ENCODE results near the gene NDUFB6.

The NDUFB6 gene

DNA sequence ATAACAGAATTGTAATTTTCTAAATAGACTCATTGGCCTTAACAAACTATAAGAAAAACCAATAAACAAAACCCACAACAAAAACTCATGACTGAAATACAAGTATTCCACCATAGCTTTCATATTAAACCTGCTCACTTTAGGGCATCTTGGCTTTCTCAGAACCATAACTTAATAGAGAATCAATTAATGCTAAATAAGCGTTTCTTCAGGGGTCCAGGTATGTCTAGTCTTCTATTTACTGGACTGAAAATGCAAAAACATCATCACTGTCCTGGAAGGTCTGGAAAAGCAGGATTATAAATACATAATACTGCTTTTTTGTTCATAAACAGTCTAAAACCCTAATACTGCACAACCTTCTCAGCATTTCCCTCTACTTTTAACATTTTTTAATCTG lies 27.1 kb downstream of the NDUFB6 start:
- peaks cover 65% of the 10 kb centered on the region for H4K20me1 ChIP-seq (ENCODE audit: insufficient read depth, low read length, poor library complexity, severe bottlenecking)
- peak overlapping the region; percentile 23 for H3K9ac ChIP-seq (ENCODE audit: low read depth, low read length, poor library complexity, severe bottlenecking)
- H2AFZ ChIP-seq (ENCODE audit: low read length) = no peak overlapping the region
- H3K4me3 ChIP-seq (ENCODE audit: low read length, poor library complexity, severe bottlenecking) = peak overlapping the region; percentile 26
- peak overlapping the region; percentile 53 for H3K4me2 ChIP-seq (ENCODE audit: low read depth, low read length, poor library complexity, severe bottlenecking)
- TF ChIP-seq EZH2phosphoT487 (IDR thresholded peaks at IDR 0.05; ENCODE audit: borderline replicate concordance) = no peak
- TF ChIP-seq, protein P1, sequence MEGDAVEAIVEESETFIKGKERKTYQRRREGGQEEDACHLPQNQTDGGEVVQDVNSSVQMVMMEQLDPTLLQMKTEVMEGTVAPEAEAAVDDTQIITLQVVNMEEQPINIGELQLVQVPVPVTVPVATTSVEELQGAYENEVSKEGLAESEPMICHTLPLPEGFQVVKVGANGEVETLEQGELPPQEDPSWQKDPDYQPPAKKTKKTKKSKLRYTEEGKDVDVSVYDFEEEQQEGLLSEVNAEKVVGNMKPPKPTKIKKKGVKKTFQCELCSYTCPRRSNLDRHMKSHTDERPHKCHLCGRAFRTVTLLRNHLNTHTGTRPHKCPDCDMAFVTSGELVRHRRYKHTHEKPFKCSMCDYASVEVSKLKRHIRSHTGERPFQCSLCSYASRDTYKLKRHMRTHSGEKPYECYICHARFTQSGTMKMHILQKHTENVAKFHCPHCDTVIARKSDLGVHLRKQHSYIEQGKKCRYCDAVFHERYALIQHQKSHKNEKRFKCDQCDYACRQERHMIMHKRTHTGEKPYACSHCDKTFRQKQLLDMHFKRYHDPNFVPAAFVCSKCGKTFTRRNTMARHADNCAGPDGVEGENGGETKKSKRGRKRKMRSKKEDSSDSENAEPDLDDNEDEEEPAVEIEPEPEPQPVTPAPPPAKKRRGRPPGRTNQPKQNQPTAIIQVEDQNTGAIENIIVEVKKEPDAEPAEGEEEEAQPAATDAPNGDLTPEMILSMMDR (conservative IDR thresholded peaks at IDR 0.05; ENCODE audit: low read length) = no peak
- no peaks in the 10 kb centered on the region for H3F3A ChIP-seq (ENCODE audit: low read depth)
- H3K36me3 ChIP-seq (ENCODE audit: insufficient read depth, low read length) = peaks cover 32% of the 10 kb centered on the region; the same call in 1 of the 2 replicates
- no peaks in the 10 kb centered on the region for H3K9me2 ChIP-seq (replicated peaks; ENCODE audit: low read depth, low read length)
- no peaks in the 10 kb centered on the region for H3K9me3 ChIP-seq (ENCODE audit: insufficient read depth, low read depth, low read length)
- peaks cover 37% of the 10 kb centered on the region for H3K4me1 ChIP-seq (ENCODE audit: insufficient read depth, low read length, poor library complexity, severe bottlenecking)
- no peaks in the 10 kb centered on the region for H3K27me3 ChIP-seq (ENCODE audit: insufficient read depth, low read length, poor library complexity, severe bottlenecking)
- H3K79me2 ChIP-seq (ENCODE audit: insufficient read depth, low read length) = peaks cover 96% of the 10 kb centered on the region

DNA sequence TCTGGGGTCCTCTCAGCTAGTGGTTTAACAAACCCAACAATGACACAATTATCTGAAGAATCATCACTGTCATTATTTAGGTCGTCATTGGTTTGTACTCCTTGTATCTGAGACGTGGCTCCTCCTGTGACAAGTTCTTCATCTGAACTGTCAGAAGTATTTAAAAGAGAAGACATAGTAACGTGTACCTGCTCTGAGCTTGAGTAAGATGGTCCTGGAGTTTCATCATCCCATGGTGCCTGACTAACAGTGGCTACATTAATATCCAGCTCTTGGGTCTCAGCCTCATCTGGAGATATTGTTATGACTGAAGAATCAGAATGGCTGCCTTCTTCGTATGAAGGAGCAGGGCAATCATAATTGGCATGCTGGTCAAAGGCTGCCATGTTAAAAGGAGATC lies 29.9 kb downstream of the NDUFB6 start:
- Histone ChIP-seq H4K20me1 (ENCODE audit: insufficient read depth, low read length, poor library complexity, severe bottlenecking) (peaks cover 45% of the 10 kb centered on the region), H3K4me2 (ENCODE audit: low read depth, low read length, poor library complexity, severe bottlenecking) (no peak overlapping the region), H3K9me2 (replicated peaks; ENCODE audit: low read depth, low read length) (no peaks in the 10 kb centered on the region), H3K79me2 (ENCODE audit: insufficient read depth, low read length) (peaks cover 70% of the 10 kb centered on the region), H3K36me3 (ENCODE audit: insufficient read depth, low read length) (peaks cover 47% of the 10 kb centered on the region; the same call in 1 of the 2 replicates), H3K4me3 (ENCODE audit: low read length, poor library complexity, severe bottlenecking) (no peak overlapping the region), H3K27me3 (ENCODE audit: insufficient read depth, low read length, poor library complexity, severe bottlenecking) (no peaks in the 10 kb centered on the region), H3F3A (ENCODE audit: low read depth) (no peaks in the 10 kb centered on the region), H3K9ac (ENCODE audit: low read depth, low read length, poor library complexity, severe bottlenecking) (no peak overlapping the region), H3K9me3 (ENCODE audit: insufficient read depth, low read depth, low read length) (no peaks in the 10 kb centered on the region), H3K4me1 (ENCODE audit: insufficient read depth, low read length, poor library complexity, severe bottlenecking) (peaks cover 22% of the 10 kb centered on the region), H2AFZ (ENCODE audit: low read length) (no peak overlapping the region)
- TF ChIP-seq, protein P1 (conservative IDR thresholded peaks at IDR 0.05; ENCODE audit: low read length) = no peak
- no peak for TF ChIP-seq EZH2phosphoT487 (IDR thresholded peaks at IDR 0.05; ENCODE audit: borderline replicate concordance)

DNA sequence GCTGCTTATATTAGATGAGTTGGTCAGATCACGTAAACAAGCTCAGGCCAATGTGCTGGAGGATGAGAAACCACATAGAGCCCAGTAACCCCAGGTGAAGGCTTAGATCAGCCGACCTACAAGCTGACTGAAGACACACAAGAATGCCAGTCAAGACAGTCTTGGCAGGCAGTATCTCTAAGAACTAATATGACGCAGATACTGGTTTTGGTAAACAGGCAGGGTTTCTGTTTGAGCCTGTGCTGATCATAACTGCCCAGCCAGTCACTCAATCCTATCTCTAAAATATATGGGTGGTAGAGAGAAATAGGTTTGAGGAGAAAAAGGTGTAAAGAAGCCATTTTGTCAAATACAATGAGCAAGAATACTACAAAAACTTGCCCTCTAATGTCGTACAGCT lies 39.1 kb downstream of the NDUFB6 start:
- no peaks in the 10 kb centered on the region for H3K27me3 ChIP-seq (ENCODE audit: insufficient read depth, low read length, poor library complexity, severe bottlenecking)
- no peak overlapping the region for H3K9ac ChIP-seq (ENCODE audit: low read depth, low read length, poor library complexity, severe bottlenecking)
- no peak for TF ChIP-seq EZH2phosphoT487 (IDR thresholded peaks at IDR 0.05; ENCODE audit: borderline replicate concordance)
- TF ChIP-seq, protein P1 (conservative IDR thresholded peaks at IDR 0.05; ENCODE audit: low read length) = no peak
- no peaks in the 10 kb centered on the region for H3K4me1 ChIP-seq (ENCODE audit: insufficient read depth, low read length, poor library complexity, severe bottlenecking)
- H3K9me2 ChIP-seq (replicated peaks; ENCODE audit: low read depth, low read length) = no peaks in the 10 kb centered on the region
- H3F3A ChIP-seq (ENCODE audit: low read depth) = no peaks in the 10 kb centered on the region
- H4K20me1 ChIP-seq (ENCODE audit: insufficient read depth, low read length, poor library complexity, severe bottlenecking) = no peaks in the 10 kb centered on the region
- H3K79me2 ChIP-seq (ENCODE audit: insufficient read depth, low read length) = no peaks in the 10 kb centered on the region
- H3K36me3 ChIP-seq (ENCODE audit: insufficient read depth, low read length) = no peaks in the 10 kb centered on the region
- no peak overlapping the region for H3K4me3 ChIP-seq (ENCODE audit: low read length, poor library complexity, severe bottlenecking)
- no peaks in the 10 kb centered on the region for H3K9me3 ChIP-seq (ENCODE audit: insufficient read depth, low read depth, low read length)
- H3K4me2 ChIP-seq (ENCODE audit: low read depth, low read length, poor library complexity, severe bottlenecking) = no peak overlapping the region
- no peak overlapping the region for H2AFZ ChIP-seq (ENCODE audit: low read length)
